ENCODE results near the gene SOX14. TPM values are rescaled to one million over a fixed set of nuclear protein-coding genes. Genes with fewer than 3 reads are reported as not detected.

Gene SOX14
- total RNA-seq, 3 donors from 2014 or later (not counting 1 experiment from before 2014, with no cell fraction given) = not detected

GRCh38 chr3:137767538-137768360 is 3.6 kb downstream of the SOX14 start:
- Histone ChIP-seq H3K4me3 (ENCODE audit: low read length) (no peak overlapping the region), H3K4me1 (ENCODE audit: control insufficient read depth, insufficient read depth, low read length) (no peaks in the 10 kb centered on the region), H3K36me3 (ENCODE audit: control insufficient read depth, insufficient read depth, low read length) (no peaks in the 10 kb centered on the region), H3K27ac (ENCODE audit: low read length) (no peak overlapping the region), H3K9me3 (ENCODE audit: control insufficient read depth, insufficient read depth, low read length) (peaks cover 4% of the 10 kb centered on the region), H3K27me3 (ENCODE audit: control insufficient read depth, insufficient read depth, low read length) (peaks cover 47% of the 10 kb centered on the region)
- ATAC-seq (no peak), DNase-seq (no peak)
- Mint-ChIP-seq H3K27me3 (ENCODE audit: low read depth in 2 of 2) (peaks cover 68 to 71% of the 10 kb centered on the region in 2 donors), H3K27ac (no peak overlapping the region), H3K4me1 (peaks cover 5 to 6% of the 10 kb centered on the region in 2 donors), H3K9me3 (no peaks in the 10 kb centered on the region), H3K36me3 (peaks cover 8% of the 10 kb centered on the region), H3K4me3 (no peak overlapping the region)
- intact Hi-C loops (cut with micrococcal nuclease) = no loop called here
- TF ChIP-seq CTCF (IDR thresholded peaks at IDR 0.05) = no peak
- 3% methylated on average over 31 of the region's 36 CpGs for WGBS (ENCODE audit: insufficient coverage)

GRCh38 chr3:137768361-137769321 is 4.5 kb downstream of the SOX14 start:
- Histone ChIP-seq H3K36me3 (ENCODE audit: control insufficient read depth, insufficient read depth, low read length) (no peaks in the 10 kb centered on the region), H3K9me3 (ENCODE audit: control insufficient read depth, insufficient read depth, low read length) (peaks cover 4% of the 10 kb centered on the region), H3K4me1 (ENCODE audit: control insufficient read depth, insufficient read depth, low read length) (no peaks in the 10 kb centered on the region), H3K27ac (ENCODE audit: low read length) (no peak overlapping the region), H3K27me3 (ENCODE audit: control insufficient read depth, insufficient read depth, low read length) (peaks cover 44% of the 10 kb centered on the region), H3K4me3 (ENCODE audit: low read length) (no peak overlapping the region)
- Mint-ChIP-seq H3K27ac (no peak overlapping the region), H3K4me1 (peaks cover 5 to 6% of the 10 kb centered on the region in 2 donors), H3K36me3 (peaks cover 8% of the 10 kb centered on the region), H3K27me3 (ENCODE audit: low read depth in 2 of 2) (peaks cover 65 to 71% of the 10 kb centered on the region in 2 donors), H3K4me3 (no peak overlapping the region), H3K9me3 (no peaks in the 10 kb centered on the region)
- ATAC-seq (no peak), DNase-seq (no peak)
- WGBS (ENCODE audit: insufficient coverage) = 6% methylated on average over 59 of the region's 59 CpGs
- intact Hi-C loops (cut with micrococcal nuclease) = no loop called here
- TF ChIP-seq CTCF (IDR thresholded peaks at IDR 0.05) = no peak

- Mint-ChIP-seq H3K4me1 (peaks cover 5 to 6% of the 10 kb centered on the region in 2 donors), H3K9me3 (no peaks in the 10 kb centered on the region), H3K27ac (no peak overlapping the region), H3K27me3 (ENCODE audit: low read depth in 2 of 2) (peaks cover 67 to 79% of the 10 kb centered on the region in 2 donors), H3K4me3 (no peak overlapping the region), H3K36me3 (peaks cover 8% of the 10 kb centered on the region)
- H3K27ac ChIP-seq (ENCODE audit: low read length) = no peak overlapping the region
- 10% methylated on average over 22 of the region's 23 CpGs for WGBS (ENCODE audit: insufficient coverage)
- peaks cover 4% of the 10 kb centered on the region for H3K9me3 ChIP-seq (ENCODE audit: control insufficient read depth, insufficient read depth, low read length)
- H3K4me1 ChIP-seq (ENCODE audit: control insufficient read depth, insufficient read depth, low read length) = no peaks in the 10 kb centered on the region
- H3K27me3 ChIP-seq (ENCODE audit: control insufficient read depth, insufficient read depth, low read length) = peaks cover 50% of the 10 kb centered on the region
- no peaks in the 10 kb centered on the region for H3K36me3 ChIP-seq (ENCODE audit: control insufficient read depth, insufficient read depth, low read length)
- ATAC-seq (no peak), DNase-seq (no peak)
- no peak overlapping the region for H3K4me3 ChIP-seq (ENCODE audit: low read length)
- TF ChIP-seq CTCF (IDR thresholded peaks at IDR 0.05) = no peak
- intact Hi-C loops (cut with micrococcal nuclease) = no loop called here
Measured at GRCh38 chr3:137769322-137770065, 5.4 kb downstream of the SOX14 start.
